H9 (cell line): ENCODE results near the gene TRIM24. TPM values are rescaled to one million over a fixed set of nuclear protein-coding genes. Genes with fewer than 3 reads are reported as not detected.
A peak's percentile ranks its signal among the peaks of the same experiment; 100 is the strongest.

Experiments
- DNase-seq: peaks from one replicate; pipeline ENCODE4 v3.0.0-alpha.2; 2017
- H2AFZ ChIP-seq: one replicate; pipeline ENCODE4 v1.6.1; 2013; ENCODE audit warnings: mild to moderate bottlenecking, low read length, control low read depth, moderate library complexity
- H2AK5ac ChIP-seq: 2 replicates; pipeline ENCODE4 v1.6.1; 2013; ENCODE audit warnings: low read length, control low read depth, mixed read lengths; ENCODE audit not compliant: insufficient read length
- H2BK120ac ChIP-seq: one replicate; pipeline ENCODE4 v1.6.1; 2013; ENCODE audit warnings: low read depth, mild to moderate bottlenecking, low read length, control low read depth, inconsistent platforms; ENCODE audit not compliant: poor library complexity, severe bottlenecking
- H2BK12ac ChIP-seq: 2 replicates; pipeline ENCODE4 v1.6.1; 2013; ENCODE audit warnings: low read length, control low read depth, mixed read lengths, low read depth; ENCODE audit not compliant: insufficient read length
- H2BK15ac ChIP-seq: 2 replicates; pipeline ENCODE4 v1.6.1; 2013; ENCODE audit warnings: low read depth, low read length, control low read depth
- H2BK20ac ChIP-seq: one replicate; pipeline ENCODE4 v1.6.1; 2013; ENCODE audit warnings: low read depth, mild to moderate bottlenecking, low read length, control low read depth, inconsistent platforms; ENCODE audit not compliant: poor library complexity, severe bottlenecking
- H2BK5ac ChIP-seq: 2 replicates; pipeline ENCODE4 v1.6.1; 2013; ENCODE audit warnings: low read length, control low read depth, mixed read lengths; ENCODE audit not compliant: insufficient read length
- H3K14ac ChIP-seq: 2 replicates; pipeline ENCODE4 v1.6.1; 2013; ENCODE audit warnings: low read length, control low read depth; ENCODE audit not compliant: insufficient read depth
- H3K18ac ChIP-seq: 2 replicates; pipeline ENCODE4 v1.6.1; 2013; ENCODE audit warnings: low read depth, mild to moderate bottlenecking, mixed read lengths, low read length, control low read depth; ENCODE audit not compliant: insufficient read length
- H3K23ac ChIP-seq: 2 replicates; pipeline ENCODE4 v1.6.1; 2013; ENCODE audit warnings: low read length, control low read depth, mixed read lengths, low read depth; ENCODE audit not compliant: insufficient read length
- H3K23me2 ChIP-seq: 2 replicates; pipeline ENCODE4 v1.6.1; 2013; ENCODE audit warnings: low read depth, mild to moderate bottlenecking, mixed read lengths, low read length, control low read depth; ENCODE audit not compliant: insufficient read length, poor library complexity, severe bottlenecking
- H3K27ac ChIP-seq: 2 replicates; pipeline ENCODE4 v1.5.1; 2013; ENCODE audit warnings: low read length, control low read depth, mixed read lengths, low read depth; ENCODE audit not compliant: insufficient read length
- H3K27me3 ChIP-seq: 2 replicates; pipeline ENCODE4 v1.6.1; 2013; ENCODE audit warnings: low read length, control low read depth, inconsistent platforms; ENCODE audit not compliant: insufficient read depth
- H3K4ac ChIP-seq: 2 replicates; pipeline ENCODE4 v1.6.1; 2013; ENCODE audit warnings: low read depth, mild to moderate bottlenecking, control low read depth, inconsistent platforms, low read length, moderate library complexity
- H3K4me1 ChIP-seq: 2 replicates; pipeline ENCODE4 v1.6.1; 2013; ENCODE audit warnings: low read length, control low read depth, inconsistent platforms; ENCODE audit not compliant: insufficient read depth
- H3K4me2 ChIP-seq: 2 replicates; pipeline ENCODE4 v1.6.1; 2013; ENCODE audit warnings: low read length, control low read depth, mixed read lengths; ENCODE audit not compliant: insufficient read length, insufficient read depth
- H3K56ac ChIP-seq: 2 replicates; pipeline ENCODE4 v1.6.1; 2013; ENCODE audit warnings: low read depth, mild to moderate bottlenecking, mixed read lengths, low read length, control low read depth; ENCODE audit not compliant: insufficient read length
- H3K79me1 ChIP-seq: 2 replicates; pipeline ENCODE4 v1.6.1; 2013; ENCODE audit warnings: low read depth, mild to moderate bottlenecking, moderate library complexity, low read length, control low read depth, inconsistent platforms; ENCODE audit not compliant: insufficient read depth, poor library complexity, severe bottlenecking
- H3K79me2 ChIP-seq: 2 replicates; pipeline ENCODE4 v1.6.1; 2013; ENCODE audit warnings: low read length, control low read depth, inconsistent platforms; ENCODE audit not compliant: insufficient read depth
- H3K9ac ChIP-seq: 2 replicates; pipeline ENCODE4 v1.6.1; 2013; ENCODE audit warnings: low read length, control low read depth, mixed read lengths; ENCODE audit not compliant: insufficient read length; ENCODE audit errors: extremely low read depth
- H3K9me3 ChIP-seq: one replicate; pipeline ENCODE4 v1.6.1; 2013; ENCODE audit warnings: low read depth, low read length, inconsistent platforms; ENCODE audit not compliant: control insufficient read depth
- H3T11ph ChIP-seq: one replicate; pipeline ENCODE4 v1.6.1; 2013; ENCODE audit warnings: mild to moderate bottlenecking, low read length, control low read depth, inconsistent platforms
- H4K20me1 ChIP-seq: one replicate; pipeline ENCODE4 v1.6.1; 2013; ENCODE audit not compliant: control insufficient read depth, insufficient read length, insufficient read depth
- H4K5ac ChIP-seq: 2 replicates; pipeline ENCODE4 v1.6.1; 2013; ENCODE audit warnings: low read depth, mild to moderate bottlenecking, mixed read lengths, low read length, control low read depth; ENCODE audit not compliant: insufficient read length
- H4K8ac ChIP-seq: replicated peaks from 2 replicates; pipeline ENCODE4 v1.6.1; 2013; ENCODE audit warnings: low read length, control low read depth, mixed read lengths, low read depth; ENCODE audit not compliant: insufficient read length
- H4K91ac ChIP-seq: 2 replicates; pipeline ENCODE4 v1.6.1; 2013; ENCODE audit warnings: low read depth, mild to moderate bottlenecking, moderate library complexity, mixed read lengths, low read length, control low read depth; ENCODE audit not compliant: insufficient read length
- H3K27ac Mint-ChIP-seq, 3 experiments: 2 replicates in 2 of 3; 3 replicates in 1 of 3; pipeline ENCODE4 v1.8.0; 2020 to 2021; ENCODE audit warnings: mixed read lengths in 3 of 3, mild to moderate bottlenecking in 1 of 3, moderate library complexity in 1 of 3
- H3K27me3 Mint-ChIP-seq: 2 replicates; pipeline ENCODE4 v1.8.0; 2021; ENCODE audit warnings: low read depth, mild to moderate bottlenecking, moderate library complexity, mixed read lengths
- H3K36me3 Mint-ChIP-seq, 3 experiments: 2 replicates in 2 of 3; 3 replicates in 1 of 3; pipeline ENCODE4 v1.8.0; 2020 to 2021; ENCODE audit warnings: low read depth in 3 of 3, mixed read lengths in 3 of 3; ENCODE audit not compliant: insufficient read depth in 1 of 3
- H3K4me1 Mint-ChIP-seq, 2 experiments: 2 replicates each; pipeline ENCODE4 v1.8.0; 2020; ENCODE audit warnings: mixed read lengths in 2 of 2
- H3K4me3 Mint-ChIP-seq, 2 experiments: 2 replicates in 1 of 2; 3 replicates in 1 of 2; pipeline ENCODE4 v1.8.0; 2020 to 2021; ENCODE audit warnings: mild to moderate bottlenecking in 2 of 2, mixed read lengths in 2 of 2, moderate library complexity in 1 of 2
- H3K9me3 Mint-ChIP-seq, 2 experiments: 2 replicates in 1 of 2; 3 replicates in 1 of 2; pipeline ENCODE4 v1.8.0; 2020; ENCODE audit warnings: mild to moderate bottlenecking in 2 of 2, mixed read lengths in 2 of 2, moderate library complexity in 1 of 2
- CTCF ChIP-seq: fragments of 200-600 bp; sonication (generic); conservative IDR thresholded peaks from 3 replicates; pipeline ENCODE4 v1.8.0; 2021; ENCODE audit warnings: antibody characterized with exemption, mild to moderate bottlenecking
- WGBS: extraction: QIAGEN DNeasy Blood & Tissue Kit; methylation state at CpG from one replicate; pipeline ENCODE4 v1.1.7; 2013; ENCODE audit warnings: missing lambda C conversion rate, low lambda C conversion rate, mixed read lengths; ENCODE audit not compliant: insufficient read length; ENCODE audit errors: extremely low coverage; 5-methylcytosine and 5-hydroxymethylcytosine counted together
- total RNA-seq: library from RNA; stranded (reverse); gene quantifications from 2 replicates; pipeline ENCODE4 v1.2.1, GENCODE V29; 2021

Gene TRIM24
- total RNA-seq, 1 experiment from 2014 or later, result 260 TPM

- H3K27ac ChIP-seq, result no peak overlapping the region
- WGBS, result no CpG with 5 or more reads among the region's 4 CpGs
Observed at GRCh38 chr7:138520742-138521141, 60.7 kb downstream of the TRIM24 start.

More at GRCh38 chr7:138520742-138521141, 60.7 kb downstream of the TRIM24 start:
- no peak overlapping the region for H3K14ac ChIP-seq
- no peaks in the 10 kb centered on the region for H3K79me2 ChIP-seq
- no peak for DNase-seq
- no peaks in the 10 kb centered on the region; the same call in 1 of the 2 replicates for H3K27me3 Mint-ChIP-seq
- peaks cover 9 to 16% of the 10 kb centered on the region in 2 experiments for H3K9me3 Mint-ChIP-seq
- no peaks in the 10 kb centered on the region for H3K4me1 ChIP-seq
- H3K9ac ChIP-seq, result no peak overlapping the region
- no peak overlapping the region for H2BK5ac ChIP-seq
- no peak overlapping the region for H2BK12ac ChIP-seq
- H3T11ph ChIP-seq, result no peak overlapping the region
- H2AK5ac ChIP-seq, result no peak overlapping the region
- H4K91ac ChIP-seq, result no peak overlapping the region
- no peaks in the 10 kb centered on the region for H3K4me1 Mint-ChIP-seq
- no peak overlapping the region for H3K18ac ChIP-seq
- no peak overlapping the region for H3K4me3 Mint-ChIP-seq
- no peak overlapping the region for H2AFZ ChIP-seq
- H3K56ac ChIP-seq, result no peak overlapping the region
- no peak overlapping the region for H3K4me2 ChIP-seq
- H2BK20ac ChIP-seq, result no peak overlapping the region
- H3K23me2 ChIP-seq, result no peaks in the 10 kb centered on the region
- H3K23ac ChIP-seq, result no peak overlapping the region
- peak overlapping the region in 1 of 3 experiments; percentile 29; a peak in 2 of 7 replicates for H3K27ac Mint-ChIP-seq
- H2BK120ac ChIP-seq, result no peak overlapping the region
- no peak overlapping the region for H4K5ac ChIP-seq
- no peaks in the 10 kb centered on the region for H3K27me3 ChIP-seq
- TF ChIP-seq CTCF, result no peak
- peaks cover 7% of the 10 kb centered on the region for H3K79me1 ChIP-seq
- no peaks in the 10 kb centered on the region for H3K9me3 ChIP-seq
- no peaks in the 10 kb centered on the region for H4K20me1 ChIP-seq
- no peak overlapping the region for H4K8ac ChIP-seq
- no peak overlapping the region for H2BK15ac ChIP-seq
- peaks cover 81 to 94% (median 92%) of the 10 kb centered on the region in 3 experiments for H3K36me3 Mint-ChIP-seq
- no peak overlapping the region for H3K4ac ChIP-seq
